Transverse colon (tissue), 4 donors: Measurements from ENCODE around the gene NKD1. TPM values are rescaled to one million over a fixed set of nuclear protein-coding genes. Genes with fewer than 3 reads are reported as not detected.

ENCODE experiments used
- DNase-seq: peaks from one replicate; pipeline ENCODE4 v3.0.0-alpha.2; 2019
- H3K27ac ChIP-seq, 4 donors: fragments of 200-600 bp; sonication (generic); 2 replicates each; pipeline ENCODE4 v1.5.1; 2016 to 2018; ENCODE audit warnings: inconsistent platforms in 4 of 4
- H3K27me3 ChIP-seq: fragments of 200-600 bp; sonication (generic); 2 replicates; pipeline ENCODE4 v1.5.1; 2017; ENCODE audit warnings: inconsistent platforms
- H3K36me3 ChIP-seq, 4 donors: fragments of 200-600 bp; sonication (generic); 2 replicates each; pipeline ENCODE4 v1.5.1; 2017 to 2019; ENCODE audit warnings: inconsistent platforms in 4 of 4
- H3K4me1 ChIP-seq, 4 donors: fragments of 200-600 bp; sonication (generic); 2 replicates each; pipeline ENCODE4 v1.5.1; 2017 to 2020; ENCODE audit warnings: inconsistent platforms in 4 of 4
- H3K4me3 ChIP-seq, 4 donors: fragments of 200-600 bp; sonication (generic); 1 replicate in 1 of 4; 2 replicates in 3 of 4; pipeline versions ENCODE4 v1.5.1 to v1.6.1; 2017 to 2019; ENCODE audit warnings: inconsistent platforms in 4 of 4
- H3K9me3 ChIP-seq, 2 donors: fragments of 200-600 bp; sonication (generic); 2 replicates each; pipeline ENCODE4 v1.5.1; 2017 to 2019; ENCODE audit warnings: inconsistent platforms in 2 of 2
- EP300 ChIP-seq: sonication (generic); formaldehyde crosslinking; IDR thresholded peaks from one replicate; pipeline ENCODE4 v1.6.1; 2017; ENCODE audit warnings: antibody characterized with exemption, low read depth
- POLR2A ChIP-seq: fragments of 450-650 bp; IDR thresholded peaks from one replicate; pipeline ENCODE4 v1.6.1; 2016; ENCODE audit warnings: antibody characterized with exemption, mild to moderate bottlenecking, moderate library complexity
- POLR2AphosphoS5 ChIP-seq, 3 donors: sonication (generic); formaldehyde crosslinking; IDR thresholded peaks; one replicate each; pipeline ENCODE4 v1.6.1; 2016; ENCODE audit warnings: antibody characterized with exemption in 3 of 3
- WGBS, 2 donors: methylation state at CpG; one replicate each; pipeline ENCODE4 v1.1.5; 2018; ENCODE audit warnings: low coverage in 1 of 2; 5-methylcytosine and 5-hydroxymethylcytosine counted together
- in situ Hi-C, 4 donors: fragments of 200-750 bp; cut with MboI; loops; one replicate each; pipeline versions ENCODE4 v1.15.0 to v1.15.1; 2017; ENCODE audit warnings: low sequenced_read_pairs in 3 of 4, low pct_ligation_motif_present in 1 of 4, low pct_unique_long_range_greater_than_20kb in 1 of 4
- intact Hi-C: fragments of 100-400 bp; cut with DNase I; formaldehyde crosslinking; loops from one replicate; pipeline ENCODE4 v1.15.1; 2023; ENCODE audit warnings: low total_unique reads
- total RNA-seq, 4 donors: library from RNA; depleted of rRNA; stranded (reverse); fragments of >200 nt; gene quantifications; one replicate each; pipeline ENCODE4 v1.1.0, GENCODE V29; 2016
- TF ChIP-seq, protein P1 (sequence below), 5 experiments: fragments of 200-600 bp in 3 of 5; fragments of 450-650 bp in 2 of 5; sonication (generic) in 3 of 5; IDR thresholded peaks; 1 replicate in 2 of 5; 2 replicates in 3 of 5; pipeline ENCODE4 v1.5.1; 2016 to 2017; ENCODE audit warnings: antibody characterized with exemption in 5 of 5, inconsistent platforms in 3 of 5, mild to moderate bottlenecking in 2 of 5, moderate library complexity in 1 of 5

The NKD1 gene
- total RNA-seq, 4 donors from 2014 or later = 1.7 to 98.1 (median 2.5) TPM

DNA sequence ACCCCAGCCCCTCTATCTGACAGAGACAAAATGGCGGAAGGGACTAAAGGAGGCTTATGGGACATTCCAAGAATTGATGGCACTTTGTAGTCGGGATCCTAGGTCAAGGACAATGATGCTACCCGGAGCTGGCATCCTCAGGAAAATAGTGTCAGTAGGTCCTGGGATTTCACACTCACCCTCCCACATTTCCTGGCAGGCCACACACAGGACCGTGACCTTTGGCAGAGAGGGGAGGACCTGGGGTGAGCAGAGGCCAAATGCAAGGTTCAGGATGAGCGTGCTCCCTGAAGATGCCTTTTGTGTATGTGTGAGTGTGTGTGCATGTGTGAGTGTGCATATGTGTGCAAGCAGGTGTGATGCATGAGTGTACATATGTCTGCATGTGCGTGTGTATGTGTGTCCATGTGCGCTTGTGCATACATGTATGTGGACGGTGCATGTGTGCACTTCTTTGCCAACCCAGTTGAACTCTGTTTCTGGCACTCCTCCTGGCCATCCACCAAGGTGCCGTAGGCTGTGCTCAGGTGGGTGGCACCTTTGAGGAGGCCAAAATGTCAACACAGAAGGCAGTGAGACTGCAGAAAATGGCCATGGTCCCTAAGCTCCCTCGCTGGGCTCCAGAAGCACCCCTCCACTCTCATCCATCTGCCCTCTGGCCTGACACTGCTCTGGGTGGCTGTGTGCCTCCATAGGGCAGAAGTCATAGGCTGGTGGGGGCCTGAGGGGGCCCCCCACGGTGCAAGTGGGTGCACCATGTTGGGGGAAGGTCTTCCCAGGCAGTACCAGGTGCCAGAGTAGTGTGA is 72.7 kb downstream of the NKD1 start:
- intact Hi-C loops (no loop called here), in situ Hi-C loops (no loop called here)
- Histone ChIP-seq H3K4me1 (peaks cover 9 to 18% (median 14%) of the 10 kb centered on the region in 4 donors), H3K36me3 (no peaks in the 10 kb centered on the region), H3K27me3 (no peaks in the 10 kb centered on the region), H3K4me3 (no peak overlapping the region), H3K9me3 (no peaks in the 10 kb centered on the region), H3K27ac (no peak overlapping the region)
- DNase-seq = no peak
- TF ChIP-seq POLR2AphosphoS5 (IDR thresholded peaks at IDR 0.05) (no peak), EP300 (no peak), POLR2A (no peak)
- TF ChIP-seq, protein P1, sequence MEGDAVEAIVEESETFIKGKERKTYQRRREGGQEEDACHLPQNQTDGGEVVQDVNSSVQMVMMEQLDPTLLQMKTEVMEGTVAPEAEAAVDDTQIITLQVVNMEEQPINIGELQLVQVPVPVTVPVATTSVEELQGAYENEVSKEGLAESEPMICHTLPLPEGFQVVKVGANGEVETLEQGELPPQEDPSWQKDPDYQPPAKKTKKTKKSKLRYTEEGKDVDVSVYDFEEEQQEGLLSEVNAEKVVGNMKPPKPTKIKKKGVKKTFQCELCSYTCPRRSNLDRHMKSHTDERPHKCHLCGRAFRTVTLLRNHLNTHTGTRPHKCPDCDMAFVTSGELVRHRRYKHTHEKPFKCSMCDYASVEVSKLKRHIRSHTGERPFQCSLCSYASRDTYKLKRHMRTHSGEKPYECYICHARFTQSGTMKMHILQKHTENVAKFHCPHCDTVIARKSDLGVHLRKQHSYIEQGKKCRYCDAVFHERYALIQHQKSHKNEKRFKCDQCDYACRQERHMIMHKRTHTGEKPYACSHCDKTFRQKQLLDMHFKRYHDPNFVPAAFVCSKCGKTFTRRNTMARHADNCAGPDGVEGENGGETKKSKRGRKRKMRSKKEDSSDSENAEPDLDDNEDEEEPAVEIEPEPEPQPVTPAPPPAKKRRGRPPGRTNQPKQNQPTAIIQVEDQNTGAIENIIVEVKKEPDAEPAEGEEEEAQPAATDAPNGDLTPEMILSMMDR (IDR thresholded peaks at IDR 0.05) = no peak
- 85 to 100% methylated on average over 1 to 10 of the region's 11 CpGs for WGBS, 2 donors

DNA sequence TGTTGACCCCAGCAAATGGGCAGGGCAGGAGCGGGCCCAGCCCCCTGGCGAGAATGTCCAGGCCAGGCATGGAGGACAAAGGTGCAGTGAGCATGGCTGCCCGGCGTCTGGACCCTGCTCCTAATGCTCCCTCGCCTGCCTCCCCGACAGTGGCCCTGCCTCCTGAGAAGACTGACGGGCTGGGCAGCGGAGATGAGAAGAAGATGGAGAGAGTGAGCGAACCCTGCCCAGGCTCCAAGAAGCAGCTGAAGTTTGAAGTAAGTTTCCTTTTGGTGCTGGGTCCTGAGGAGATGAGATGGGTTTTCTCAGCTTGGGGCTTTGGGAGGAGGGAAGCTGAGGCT is 73.2 kb downstream of the NKD1 start:
- Histone ChIP-seq H3K9me3 (no peaks in the 10 kb centered on the region), H3K4me1 (peaks cover 6 to 13% (median 9%) of the 10 kb centered on the region in 4 donors), H3K27me3 (no peaks in the 10 kb centered on the region), H3K27ac (no peak overlapping the region), H3K4me3 (no peak overlapping the region), H3K36me3 (no peaks in the 10 kb centered on the region)
- intact Hi-C loops = no loop called here
- no peak for DNase-seq
- in situ Hi-C loops = no loop called here
- TF ChIP-seq POLR2A (no peak), POLR2AphosphoS5 (IDR thresholded peaks at IDR 0.05) (no peak), EP300 (no peak)
- TF ChIP-seq, protein P1 (IDR thresholded peaks at IDR 0.05) = no peak
- WGBS, 2 donors = 96% methylated on average over 9 of the region's 9 CpGs; no CpG with 5 or more reads in 1 of the 2 donors

DNA sequence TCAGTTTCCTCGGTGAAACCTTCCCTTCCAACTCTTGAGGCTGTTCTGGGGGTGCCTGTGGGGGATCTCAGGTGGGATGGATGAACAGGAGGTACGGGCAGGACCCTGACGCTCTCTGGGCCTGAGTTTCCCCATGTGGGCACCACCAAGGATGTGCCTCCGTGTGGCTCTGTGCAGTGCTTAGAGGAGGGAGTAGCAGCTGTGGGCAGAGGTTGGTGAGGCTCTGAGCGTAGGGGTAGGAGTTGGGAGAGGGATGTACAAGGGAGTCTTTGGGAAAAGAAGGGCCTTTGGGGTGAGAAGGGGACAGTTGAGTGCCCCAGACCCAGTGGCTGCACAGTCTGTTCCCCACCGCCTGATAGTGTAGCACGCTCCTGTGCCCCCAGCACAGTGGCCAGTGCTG is 73.8 kb downstream of the NKD1 start:
- TF ChIP-seq POLR2A (no peak), EP300 (no peak), POLR2AphosphoS5 (IDR thresholded peaks at IDR 0.05) (no peak)
- TF ChIP-seq, protein P1 (IDR thresholded peaks at IDR 0.05) = no peak
- intact Hi-C loops (no loop called here), in situ Hi-C loops (no loop called here)
- no peak for DNase-seq
- Histone ChIP-seq H3K27me3 (no peaks in the 10 kb centered on the region), H3K9me3 (no peaks in the 10 kb centered on the region), H3K36me3 (no peaks in the 10 kb centered on the region), H3K27ac (no peak overlapping the region), H3K4me1 (peaks cover under 1 to 11% (median 8%) of the 10 kb centered on the region in 4 donors), H3K4me3 (no peak overlapping the region)
- WGBS, 2 donors = 86 to 89% methylated on average over 7 of the region's 7 CpGs

DNA sequence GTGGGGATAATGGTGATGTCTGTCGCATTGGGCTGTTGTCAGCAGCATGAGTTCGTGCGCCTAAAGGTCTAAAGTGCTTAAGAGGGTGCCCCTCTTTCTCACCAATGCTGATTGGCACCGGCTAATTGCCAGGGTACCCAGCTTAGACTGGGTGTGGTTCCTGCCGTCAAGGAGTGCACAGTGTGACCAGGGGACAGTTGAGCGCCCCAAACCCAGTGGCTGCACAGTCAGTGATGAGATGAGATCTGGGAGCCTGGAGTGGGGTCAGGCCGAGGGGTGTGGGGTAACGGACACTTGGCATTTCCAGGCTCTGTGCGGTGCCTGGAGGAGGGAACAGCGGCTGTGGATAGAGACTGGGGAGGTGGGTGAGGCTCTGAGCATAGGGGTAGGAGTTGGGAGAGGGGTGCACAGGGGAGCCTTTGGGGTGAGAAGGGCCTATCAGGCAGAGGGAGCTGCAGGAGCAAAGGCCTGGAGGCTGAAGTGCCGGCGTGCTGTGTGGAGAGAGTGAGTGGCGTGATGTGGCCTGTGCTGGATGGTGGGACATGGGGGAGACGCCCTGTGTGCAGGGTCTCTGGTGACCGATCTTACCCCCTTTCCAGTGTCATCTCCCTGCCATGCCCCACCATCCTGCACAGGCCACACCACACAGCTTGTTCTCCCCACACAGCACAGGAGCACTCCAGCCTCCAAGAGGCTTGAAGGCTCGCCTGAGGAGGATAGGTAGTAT is 74.6 kb downstream of the NKD1 start:
- intact Hi-C loops (no loop called here), in situ Hi-C loops (no loop called here)
- WGBS, 2 donors = 89% methylated on average over 16 of the region's 16 CpGs; no CpG with 5 or more reads in 1 of the 2 donors
- TF ChIP-seq, protein P1 (IDR thresholded peaks at IDR 0.05) = no peak
- TF ChIP-seq POLR2AphosphoS5 (IDR thresholded peaks at IDR 0.05) (no peak), EP300 (no peak), POLR2A (no peak)
- Histone ChIP-seq H3K36me3 (no peaks in the 10 kb centered on the region), H3K27me3 (no peaks in the 10 kb centered on the region), H3K4me1 (peaks cover 0 to 15% (median 4%) of the 10 kb centered on the region in 4 donors), H3K9me3 (no peaks in the 10 kb centered on the region), H3K27ac (no peak overlapping the region), H3K4me3 (no peak overlapping the region)
- DNase-seq = no peak
